ENCODE data around the gene VAV1.
A peak's percentile ranks its signal among the peaks of the same experiment; 100 is the strongest.

The VAV1 gene, protein sequence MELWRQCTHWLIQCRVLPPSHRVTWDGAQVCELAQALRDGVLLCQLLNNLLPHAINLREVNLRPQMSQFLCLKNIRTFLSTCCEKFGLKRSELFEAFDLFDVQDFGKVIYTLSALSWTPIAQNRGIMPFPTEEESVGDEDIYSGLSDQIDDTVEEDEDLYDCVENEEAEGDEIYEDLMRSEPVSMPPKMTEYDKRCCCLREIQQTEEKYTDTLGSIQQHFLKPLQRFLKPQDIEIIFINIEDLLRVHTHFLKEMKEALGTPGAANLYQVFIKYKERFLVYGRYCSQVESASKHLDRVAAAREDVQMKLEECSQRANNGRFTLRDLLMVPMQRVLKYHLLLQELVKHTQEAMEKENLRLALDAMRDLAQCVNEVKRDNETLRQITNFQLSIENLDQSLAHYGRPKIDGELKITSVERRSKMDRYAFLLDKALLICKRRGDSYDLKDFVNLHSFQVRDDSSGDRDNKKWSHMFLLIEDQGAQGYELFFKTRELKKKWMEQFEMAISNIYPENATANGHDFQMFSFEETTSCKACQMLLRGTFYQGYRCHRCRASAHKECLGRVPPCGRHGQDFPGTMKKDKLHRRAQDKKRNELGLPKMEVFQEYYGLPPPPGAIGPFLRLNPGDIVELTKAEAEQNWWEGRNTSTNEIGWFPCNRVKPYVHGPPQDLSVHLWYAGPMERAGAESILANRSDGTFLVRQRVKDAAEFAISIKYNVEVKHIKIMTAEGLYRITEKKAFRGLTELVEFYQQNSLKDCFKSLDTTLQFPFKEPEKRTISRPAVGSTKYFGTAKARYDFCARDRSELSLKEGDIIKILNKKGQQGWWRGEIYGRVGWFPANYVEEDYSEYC

DNA sequence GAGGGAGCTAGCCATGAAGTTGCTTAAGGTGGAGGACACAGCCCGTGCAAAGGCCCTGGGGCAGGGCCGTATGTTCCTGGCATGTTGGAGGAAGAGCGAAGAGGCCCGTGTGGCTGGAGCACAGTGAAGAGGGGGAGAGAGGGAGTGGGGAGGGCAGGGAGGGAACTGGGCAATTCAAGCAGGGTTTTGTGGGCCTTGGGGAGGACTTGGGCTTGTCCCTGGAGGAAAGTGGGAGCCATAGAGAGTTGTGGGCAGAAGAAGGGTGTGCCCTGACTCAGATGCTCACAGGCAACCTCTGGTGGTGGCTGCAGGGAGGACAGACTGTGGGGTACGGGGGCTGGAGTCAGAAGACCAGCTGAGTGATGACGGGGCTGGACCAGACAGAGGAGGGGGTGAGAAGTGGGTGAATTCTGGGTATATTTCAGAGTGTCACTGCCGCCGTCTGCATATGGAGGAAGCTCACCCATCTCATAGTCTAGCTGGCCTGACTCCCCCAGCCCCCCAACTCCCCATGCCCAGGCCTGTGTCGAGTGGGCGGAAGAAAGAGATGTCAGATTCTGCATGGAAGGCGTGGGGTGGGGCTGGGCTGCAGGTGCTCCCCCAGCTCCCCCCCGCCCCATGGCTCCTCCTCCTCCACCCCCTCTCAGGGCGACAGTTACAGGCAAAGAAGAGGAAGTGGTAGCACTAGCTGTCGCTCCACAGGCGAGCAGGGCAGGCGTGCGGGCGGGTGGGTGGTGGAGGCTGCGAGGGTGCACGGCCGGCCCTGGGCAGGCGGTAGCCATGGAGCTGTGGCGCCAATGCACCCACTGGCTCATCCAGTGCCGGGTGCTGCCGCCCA, at the start of gene VAV1:
VAV1 (plus strand) TSS at position 681 of the 838 bp plus-strand sequence; CDS start at position 781, 100 bp downstream.
- DNase-seq (ENCODE audit: low read depth) = no peak

DNA sequence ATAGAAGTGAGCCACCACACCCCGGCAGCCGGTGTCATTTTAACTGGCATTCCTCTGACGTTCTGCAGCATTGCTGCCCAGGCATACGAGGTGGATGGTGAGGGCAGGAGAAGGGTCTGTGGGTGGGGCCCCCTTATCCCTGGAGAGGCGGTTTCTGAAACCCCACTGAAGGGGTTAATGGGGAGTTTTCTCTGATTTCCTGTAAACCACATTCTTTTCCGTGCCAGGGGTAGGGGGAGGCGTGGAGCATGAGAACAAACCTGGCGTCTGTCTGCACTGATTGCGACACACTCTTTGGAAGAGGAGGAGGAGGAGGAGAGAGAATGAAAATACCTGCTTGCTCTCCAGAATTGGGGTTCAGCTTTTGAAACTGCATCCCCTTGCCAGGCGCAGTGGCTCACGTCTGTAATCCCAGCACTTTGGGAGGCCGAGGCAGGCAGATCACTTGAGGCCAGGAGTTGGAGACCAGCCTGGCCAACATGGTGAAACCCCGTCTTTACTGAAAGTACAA, 49.3 kb upstream of the VAV1 start:
- DNase-seq (ENCODE audit: low read depth) = no peak

DNA sequence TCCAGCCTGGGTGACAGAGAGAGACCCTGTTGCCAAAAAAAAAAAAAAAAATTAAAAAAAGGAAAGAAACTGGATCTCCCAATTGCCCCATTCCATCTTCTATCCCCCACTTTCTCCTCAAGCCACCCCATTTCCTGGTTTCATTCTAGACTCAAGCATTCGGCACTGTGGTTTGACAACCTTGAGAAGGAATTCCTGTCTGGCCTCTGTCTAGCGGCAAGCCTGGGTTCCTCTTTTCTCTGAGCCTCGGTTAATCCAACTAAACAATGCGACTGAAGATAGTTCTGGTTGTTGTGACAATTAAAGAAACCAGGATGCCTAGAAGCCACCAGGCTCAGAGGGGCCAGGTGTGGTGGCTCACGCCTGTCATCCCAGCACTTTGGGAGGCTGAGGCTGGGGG, 48.8 kb upstream of the VAV1 start:
- DNase-seq (ENCODE audit: low read depth) = no peak

DNA sequence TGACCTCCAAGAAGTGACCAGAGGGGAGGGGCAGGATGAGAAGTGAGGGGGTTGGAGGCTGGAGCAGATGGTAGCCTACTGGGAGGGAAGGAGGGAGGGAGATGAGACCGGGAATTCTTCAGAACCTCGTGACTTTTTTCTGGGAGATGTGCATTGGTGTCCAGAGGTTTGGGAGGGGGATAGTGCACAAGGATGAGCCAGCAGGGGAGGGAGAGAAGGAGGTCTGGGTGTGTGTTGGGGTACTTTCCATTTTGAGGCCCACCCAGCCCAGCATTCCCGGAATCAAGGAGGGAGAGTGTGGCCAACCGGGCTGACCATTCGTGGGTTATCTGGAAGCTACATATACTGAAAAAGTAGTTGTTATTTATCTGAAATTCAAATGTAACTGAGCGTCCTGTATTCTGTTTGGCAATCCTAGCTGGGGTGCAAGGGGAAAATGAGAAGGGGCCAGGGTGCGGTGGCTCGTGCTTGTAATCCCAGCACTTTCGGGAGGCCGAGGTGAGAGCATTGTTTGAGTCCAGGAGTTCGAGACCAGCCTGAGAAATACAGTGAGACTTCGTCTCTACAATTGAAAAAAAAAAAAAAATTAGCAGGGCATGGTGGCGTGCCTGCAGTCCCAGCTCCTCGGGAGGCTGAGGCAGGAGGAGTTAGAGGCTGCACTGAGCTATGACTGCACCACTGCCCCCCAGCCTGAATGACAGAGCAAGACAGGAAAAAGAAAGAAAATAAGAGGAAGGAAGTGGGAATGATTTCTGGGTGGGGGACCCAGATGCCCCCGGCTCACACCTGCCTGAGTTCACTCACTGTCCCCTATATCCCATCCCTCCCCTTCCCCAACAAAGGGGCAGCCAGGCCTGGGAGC, 47.6 kb upstream of the VAV1 start:
- DNase-seq (ENCODE audit: low read depth) = no peak

DNA sequence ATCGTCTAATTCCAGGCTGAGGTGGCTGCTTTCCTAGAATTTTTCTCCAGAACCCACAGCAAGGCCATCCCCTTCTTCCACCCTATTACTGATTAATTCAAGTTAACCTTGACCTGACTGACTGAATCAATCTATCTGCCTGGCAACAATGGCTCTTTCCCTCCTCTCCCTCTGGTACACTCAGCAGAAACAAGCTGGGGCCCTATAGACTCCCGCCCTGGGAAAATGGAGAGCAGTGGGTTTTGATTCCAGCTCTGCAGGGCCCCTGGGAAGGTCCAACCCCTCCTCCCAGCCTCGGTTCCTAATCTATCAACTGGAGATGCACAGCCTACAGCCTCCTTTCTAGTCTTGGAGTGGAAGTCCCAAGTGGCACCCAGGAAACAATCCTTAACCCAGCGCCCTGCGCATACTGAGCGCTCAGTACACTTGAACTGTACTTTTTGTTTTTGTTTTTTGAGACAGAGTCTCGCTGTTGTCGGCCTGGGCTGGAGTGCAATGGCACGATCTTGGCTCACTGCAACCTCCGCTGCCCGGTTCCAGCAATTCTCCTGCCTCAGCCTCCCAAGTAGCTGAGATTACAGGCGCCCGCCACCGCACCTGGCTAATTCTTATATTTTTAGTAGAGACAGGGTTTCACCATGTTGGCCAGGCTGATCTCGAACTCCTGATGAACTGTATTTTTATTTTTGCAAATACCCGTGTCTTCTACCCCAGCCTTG, 46.8 kb upstream of the VAV1 start:
- DNase-seq (ENCODE audit: low read depth) = no peak

DNA sequence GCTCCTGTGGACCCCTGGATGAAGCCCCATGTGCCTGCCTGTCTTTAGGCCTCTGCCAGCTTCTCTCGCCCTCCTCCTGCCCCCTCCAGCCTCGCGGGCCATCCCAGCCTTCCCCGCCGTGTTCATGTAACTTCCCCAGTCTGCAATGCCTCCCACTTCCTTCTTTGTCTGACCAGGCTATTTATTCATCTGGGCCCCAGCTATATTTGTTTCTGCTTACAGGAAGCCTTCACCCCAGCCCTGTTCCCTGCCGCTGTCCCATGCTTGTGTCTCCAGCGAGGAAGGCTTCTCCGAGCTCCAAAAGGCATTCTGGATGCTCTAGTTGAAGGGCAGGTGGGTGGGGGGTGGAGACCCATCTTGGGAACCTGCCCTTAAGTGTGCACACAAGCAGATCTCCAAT, 44.2 kb upstream of the VAV1 start:
- DNase-seq (ENCODE audit: low read depth) = no peak

DNA sequence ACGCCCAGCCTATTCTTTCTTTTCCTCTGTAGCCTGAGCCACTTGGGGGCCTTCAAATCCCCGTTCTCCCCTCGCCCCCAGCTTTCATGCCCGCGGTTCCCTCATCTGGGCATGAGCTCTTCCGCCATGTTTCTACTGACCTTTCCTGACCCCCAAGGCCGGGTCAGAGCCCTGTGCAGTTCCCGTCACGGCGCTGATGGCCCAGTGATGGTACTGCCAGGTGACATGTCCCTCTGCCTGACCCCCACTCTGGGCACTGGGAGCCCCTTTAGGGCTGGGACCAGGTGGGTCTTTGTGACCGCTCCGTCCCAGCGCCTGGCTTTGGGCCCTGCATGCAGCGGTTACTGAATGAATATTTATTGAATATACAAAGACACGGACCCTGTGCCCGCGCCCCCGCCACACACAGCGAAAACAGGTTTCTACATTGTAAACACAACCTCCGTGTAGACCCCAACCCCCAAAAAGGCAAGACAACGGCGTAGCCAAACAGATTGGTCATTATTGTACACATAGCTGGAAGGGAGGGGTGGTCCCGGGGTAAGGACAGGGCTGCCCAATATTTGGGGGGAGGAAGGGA, 42.8 kb upstream of the VAV1 start:
- no peak for DNase-seq (ENCODE audit: low read depth)

DNA sequence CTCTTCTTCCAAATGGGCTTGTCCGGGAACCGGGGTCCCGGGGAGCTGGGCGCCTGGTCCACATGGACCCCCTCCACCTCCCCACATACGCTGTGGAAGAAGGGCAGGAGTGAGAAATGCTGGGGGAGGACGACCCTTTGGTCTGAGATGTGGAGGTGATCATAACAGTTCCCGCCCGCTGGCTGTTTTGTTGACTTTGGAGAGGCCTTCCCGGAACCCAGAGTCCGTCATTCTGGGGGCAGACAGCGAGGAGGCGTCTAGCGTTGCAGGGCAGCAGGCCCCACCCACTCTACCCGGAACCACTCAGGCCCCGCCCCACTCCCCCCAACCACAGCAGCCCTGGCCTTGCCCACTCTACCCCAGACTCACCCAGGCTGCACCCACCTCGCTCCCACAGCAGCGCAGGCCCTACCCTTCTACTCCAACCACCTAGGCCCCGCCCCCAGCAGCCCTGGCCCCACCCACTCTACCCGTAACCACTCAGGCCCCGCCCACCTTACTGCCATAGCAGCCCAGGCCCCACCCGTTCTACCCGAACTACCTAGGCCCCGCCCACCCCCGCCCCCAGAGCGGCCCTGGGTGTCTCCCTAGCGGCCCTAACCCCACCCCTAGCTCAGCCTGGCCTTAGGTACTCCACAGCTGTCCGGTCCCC, 42.2 kb upstream of the VAV1 start:
- no peak for DNase-seq (ENCODE audit: low read depth)

DNA sequence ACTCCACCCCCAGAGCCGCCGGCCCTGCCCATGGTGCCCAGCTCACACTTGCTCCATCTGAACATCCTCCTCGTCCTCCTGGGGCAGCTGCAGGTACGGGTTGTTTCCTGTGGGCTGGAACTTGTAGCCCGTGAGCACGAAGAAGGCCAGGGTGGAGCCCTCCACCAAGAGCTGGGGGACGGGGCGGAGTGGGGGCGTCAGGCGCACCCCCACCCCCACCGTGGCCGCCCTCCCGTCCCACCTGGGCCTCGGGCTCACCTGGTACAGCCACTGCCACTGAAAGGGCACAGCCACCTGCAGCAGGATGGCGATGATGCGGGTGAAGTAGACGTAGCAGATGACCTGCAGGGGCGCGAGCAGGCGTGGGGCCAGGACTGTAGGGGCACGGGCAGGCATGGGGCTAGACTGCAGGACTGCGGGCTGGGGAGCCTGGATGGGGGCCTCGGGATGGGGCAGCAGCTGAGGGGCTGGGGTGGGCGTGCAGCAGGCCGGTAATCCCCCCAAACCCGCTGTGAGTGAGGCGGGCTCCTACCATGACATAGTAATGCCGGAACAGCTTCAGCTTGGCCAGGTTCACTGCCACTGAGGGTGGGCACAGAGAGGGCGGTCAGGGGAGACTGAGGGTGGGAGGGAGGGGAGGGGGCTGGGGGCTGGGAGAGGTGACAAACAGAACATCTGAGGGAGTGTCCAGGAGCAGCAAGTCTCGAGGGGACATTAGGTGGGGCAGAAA, 41.4 kb upstream of the VAV1 start:
- DNase-seq (ENCODE audit: low read depth) = no peak

DNA sequence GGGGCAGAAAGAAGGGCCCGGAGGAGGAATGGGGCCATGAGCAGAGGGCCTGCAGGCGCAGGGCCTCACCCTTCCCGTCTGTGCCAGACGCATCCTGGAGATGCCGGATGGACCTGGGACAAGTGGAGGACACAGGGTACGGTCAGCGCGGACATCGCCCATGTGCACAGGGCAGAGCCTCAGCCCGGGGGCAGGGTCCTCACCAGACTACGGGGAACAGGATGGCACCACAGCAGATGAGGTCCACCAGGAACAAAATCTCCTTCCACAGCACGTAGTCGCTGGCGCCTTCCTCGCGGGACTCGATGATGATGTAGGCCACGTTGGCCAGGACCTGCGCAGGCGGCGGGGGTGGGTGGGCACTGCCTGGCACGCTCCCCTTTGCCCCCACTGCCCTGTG, 40.7 kb upstream of the VAV1 start:
- DNase-seq (ENCODE audit: low read depth) = no peak

DNA sequence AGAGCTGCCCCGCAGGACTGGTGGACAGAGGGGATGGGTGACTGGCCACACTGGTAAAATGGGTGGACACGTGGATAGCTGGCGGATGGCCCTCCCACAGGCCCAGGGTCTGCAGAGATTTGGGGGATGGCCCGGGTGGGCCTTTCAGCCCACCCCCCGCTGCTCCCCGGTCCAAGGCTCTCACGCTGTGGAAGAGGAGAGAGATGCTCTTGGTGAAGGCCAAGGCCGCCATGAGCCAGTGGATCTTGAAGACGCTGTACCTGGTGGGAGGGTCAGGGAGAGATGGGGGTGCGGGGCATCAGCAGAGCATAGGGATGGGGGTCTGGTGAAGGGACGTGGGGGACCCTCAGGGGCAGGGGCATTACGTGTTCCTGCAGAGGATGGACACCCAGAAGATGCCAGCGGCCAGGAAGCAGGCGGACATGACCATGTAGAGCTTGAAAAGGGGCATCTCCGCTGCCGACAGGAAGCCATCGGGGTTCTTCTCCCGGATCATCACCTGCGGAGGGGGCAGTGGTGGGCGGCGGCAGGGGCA, 39.6 kb upstream of the VAV1 start:
- DNase-seq (ENCODE audit: low read depth) = no peak

DNA sequence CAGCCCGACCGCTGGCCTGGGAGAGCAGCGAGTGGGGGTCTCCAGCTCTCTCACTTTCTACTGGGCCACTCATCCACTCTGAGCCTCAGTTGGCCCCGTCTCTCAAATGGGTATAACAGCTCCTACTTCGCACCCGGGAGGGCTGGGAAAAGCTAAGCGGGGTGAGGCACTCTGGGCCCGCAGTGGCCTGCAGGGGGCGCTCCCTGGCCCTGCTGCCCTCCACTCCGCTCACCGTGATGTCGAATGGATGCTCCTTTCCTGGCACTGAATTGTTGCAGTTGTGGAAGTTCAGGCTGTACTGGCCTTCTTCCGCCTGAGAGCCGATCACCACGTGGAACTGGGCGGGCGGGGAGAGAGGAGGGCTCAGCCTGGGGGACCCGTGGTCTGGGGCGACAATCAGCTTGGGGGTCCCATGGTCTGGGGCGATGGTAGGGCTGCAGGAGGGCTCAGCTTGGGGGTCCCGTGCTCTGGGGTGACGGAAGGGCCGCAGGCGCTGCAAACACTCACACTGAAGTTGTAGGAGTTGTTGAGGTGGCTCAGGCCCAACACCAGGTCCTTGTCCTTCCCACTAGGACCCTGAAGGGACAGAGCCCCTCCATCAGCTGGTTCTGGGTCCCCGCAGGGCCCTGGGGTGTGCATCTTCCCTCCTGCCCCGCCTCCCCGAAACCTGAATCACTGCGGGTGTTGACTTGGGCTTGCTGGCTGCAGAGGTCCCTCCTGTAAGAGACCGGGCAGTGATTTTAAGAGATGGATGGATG, 39.0 kb upstream of the VAV1 start:
- DNase-seq (ENCODE audit: low read depth) = no peak

DNA sequence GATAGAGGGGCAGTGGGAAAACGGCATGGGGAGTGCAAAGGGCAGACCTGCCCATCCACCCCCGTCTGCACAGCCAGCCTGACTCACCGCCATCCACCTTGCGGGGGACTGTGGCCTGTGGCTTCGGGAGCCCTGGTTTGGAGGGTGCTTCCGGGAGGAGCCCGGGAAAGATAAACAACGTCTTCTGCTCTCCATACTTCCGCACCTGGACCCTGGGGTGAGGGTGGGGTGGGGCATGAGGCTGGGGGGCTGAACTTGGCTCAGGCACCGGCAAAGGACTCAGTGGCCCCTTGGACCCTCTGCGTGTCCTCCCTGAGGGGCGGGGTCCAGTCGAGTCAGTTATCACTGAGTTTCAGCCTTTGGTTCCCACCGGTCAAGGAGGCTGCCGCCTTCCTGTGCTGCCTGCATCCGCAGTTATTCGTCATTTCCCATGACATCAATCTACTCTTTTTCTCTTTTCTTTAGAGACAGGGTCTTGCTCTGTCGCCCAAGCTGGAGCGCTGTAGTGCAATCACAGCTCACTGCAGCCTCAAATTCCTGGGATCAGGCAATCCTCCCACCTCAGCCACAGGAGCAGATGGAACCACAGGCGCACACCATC, 38.3 kb upstream of the VAV1 start:
- DNase-seq (ENCODE audit: low read depth) = no peak

DNA sequence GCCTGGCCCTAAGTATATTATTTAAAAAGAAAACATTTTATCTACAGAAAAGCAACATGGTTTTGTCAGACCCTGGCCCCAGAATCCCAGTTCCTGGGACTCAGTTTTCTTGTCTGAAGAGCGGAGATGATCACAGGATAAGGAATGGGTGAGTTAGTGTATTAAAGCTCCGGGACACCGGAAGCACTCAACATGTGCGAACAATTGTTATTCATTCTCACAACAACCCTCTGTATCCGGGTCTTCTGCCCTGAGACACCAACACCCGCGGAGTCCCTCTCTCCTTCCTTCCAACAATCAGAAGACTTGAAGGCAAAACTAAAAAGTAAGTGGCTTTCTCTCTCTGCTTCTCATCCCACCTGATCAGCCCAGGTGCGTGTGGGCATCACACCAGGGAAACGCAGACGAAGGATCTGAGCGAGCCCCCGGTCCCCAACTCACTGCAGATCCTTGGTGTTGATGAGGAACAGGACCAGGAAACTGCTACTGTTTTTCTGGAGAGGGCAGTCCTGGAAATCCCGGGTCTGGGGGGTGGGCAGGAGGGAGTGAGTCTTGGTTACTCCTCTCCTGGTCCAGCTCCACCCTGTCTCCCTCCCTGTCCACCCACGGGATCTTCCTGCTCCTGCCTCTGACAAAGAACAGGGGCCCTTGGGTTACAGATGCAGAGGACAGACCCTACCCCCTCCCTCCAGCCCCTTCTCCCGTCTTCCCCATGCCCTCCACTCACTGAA, 37.2 kb upstream of the VAV1 start:
- no peak for DNase-seq (ENCODE audit: low read depth)

DNA sequence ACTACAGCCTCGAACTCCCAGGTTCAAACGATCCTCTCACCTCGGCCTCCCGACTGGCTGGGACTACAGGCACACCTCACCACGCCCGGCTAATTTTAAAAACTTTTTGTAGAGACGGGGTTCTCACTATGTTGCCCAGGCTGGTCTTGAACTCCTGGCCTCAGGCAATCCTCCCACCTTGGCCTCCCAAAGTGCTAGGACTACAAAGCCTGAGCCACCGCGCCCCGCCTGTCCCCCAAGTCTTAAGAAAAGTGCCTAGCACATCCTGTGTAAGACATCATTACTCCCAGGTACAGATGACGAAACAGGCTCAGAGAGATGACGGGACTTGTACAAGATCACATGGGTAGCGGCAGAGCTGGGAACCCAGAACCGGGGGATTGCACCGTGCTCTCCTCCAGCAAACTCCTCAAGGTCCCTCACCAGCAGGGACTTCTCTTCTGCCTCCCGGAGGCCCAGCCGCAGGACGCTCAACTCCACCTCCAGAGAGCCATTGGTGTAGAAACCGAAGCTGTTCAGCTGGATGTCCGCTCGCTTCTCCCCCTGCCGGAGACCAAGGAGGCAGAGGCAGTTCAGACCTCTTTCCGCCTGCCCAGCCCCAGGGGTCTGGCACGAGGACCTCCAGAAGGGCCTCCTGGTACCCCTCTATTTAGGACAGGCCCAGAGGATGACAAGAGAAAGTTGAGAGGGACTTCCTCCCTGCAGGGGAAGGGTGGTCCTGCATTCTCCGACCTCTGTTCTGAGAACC, 36.2 kb upstream of the VAV1 start:
- DNase-seq (ENCODE audit: low read depth) = peak; percentile 76

DNA sequence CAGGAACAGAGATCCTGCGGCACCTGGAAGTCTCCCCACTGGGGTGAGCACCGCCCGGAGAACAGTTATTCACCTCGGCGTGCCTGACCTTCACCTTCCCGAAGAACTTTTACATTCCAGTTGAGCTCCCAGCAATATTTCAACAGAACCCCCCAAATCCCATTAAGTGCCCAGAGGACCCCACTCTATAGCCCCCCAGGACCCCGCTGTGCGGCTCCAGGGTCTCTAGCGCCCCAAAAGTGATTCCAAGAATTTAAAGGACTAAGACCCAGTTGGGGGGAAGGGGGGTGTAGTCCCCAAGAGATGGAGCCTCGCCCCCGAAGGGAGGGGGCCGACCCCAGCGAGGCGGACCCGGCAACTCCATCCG, 35.6 kb upstream of the VAV1 start:
- peak; percentile 64 for DNase-seq (ENCODE audit: low read depth)

All from fibroblast of the conjunctiva (primary cell).